ENCODE data around the gene MRPL23. TPM values are rescaled to one million over a fixed set of nuclear protein-coding genes. Genes with fewer than 3 reads are reported as not detected.

The MRPL23 gene
- total RNA-seq, 2 donors from 2014 or later = 128 to 210 TPM

DNA sequence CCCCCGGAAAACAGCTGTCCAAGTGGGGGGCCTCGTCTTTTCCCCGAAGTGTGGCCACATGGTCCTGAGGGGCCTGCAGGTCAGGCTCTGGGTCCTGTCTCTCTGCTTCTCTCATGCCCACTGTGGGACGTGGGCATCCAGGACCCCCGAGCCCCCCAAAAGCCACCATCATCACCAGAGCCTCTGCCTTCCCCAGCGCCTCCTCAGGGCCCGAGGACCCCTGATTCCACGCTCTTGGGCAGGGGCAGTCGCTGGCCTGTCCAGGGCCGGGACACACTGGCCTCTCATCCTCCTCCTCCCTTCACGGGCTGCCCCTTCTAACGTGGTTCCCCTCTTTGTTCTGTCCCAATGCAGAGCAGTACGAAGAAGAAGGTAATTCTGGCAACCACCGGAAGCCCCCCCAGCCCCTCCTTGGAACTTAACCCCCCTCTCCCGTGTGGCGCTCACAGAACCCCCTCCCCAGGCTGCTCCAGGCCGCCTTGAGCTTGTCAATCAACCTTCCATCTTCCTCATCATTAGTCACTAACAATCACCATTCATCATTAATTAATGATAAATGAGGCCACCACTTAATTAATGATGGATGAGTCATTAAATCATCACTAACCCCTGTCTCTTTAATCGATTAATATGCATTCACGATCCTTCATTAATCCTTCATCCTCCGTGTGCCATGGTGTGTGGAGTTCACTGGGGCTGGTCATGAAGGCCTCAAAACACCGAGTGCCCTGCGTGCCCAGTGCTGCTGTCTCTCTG is 23.8 kb upstream of the MRPL23 start:
- Histone ChIP-seq H3K36me3 (no peaks in the 10 kb centered on the region), H3K4me3 (no peak overlapping the region), H3K9me3 (no peaks in the 10 kb centered on the region), H3K4me1 (peaks cover 0 to 56% of the 10 kb centered on the region in 2 donors), H3K27ac (peak overlapping the region in 1 of 2 donors; percentile 77), H3K27me3 (no peaks in the 10 kb centered on the region)
- TF ChIP-seq, protein P1, sequence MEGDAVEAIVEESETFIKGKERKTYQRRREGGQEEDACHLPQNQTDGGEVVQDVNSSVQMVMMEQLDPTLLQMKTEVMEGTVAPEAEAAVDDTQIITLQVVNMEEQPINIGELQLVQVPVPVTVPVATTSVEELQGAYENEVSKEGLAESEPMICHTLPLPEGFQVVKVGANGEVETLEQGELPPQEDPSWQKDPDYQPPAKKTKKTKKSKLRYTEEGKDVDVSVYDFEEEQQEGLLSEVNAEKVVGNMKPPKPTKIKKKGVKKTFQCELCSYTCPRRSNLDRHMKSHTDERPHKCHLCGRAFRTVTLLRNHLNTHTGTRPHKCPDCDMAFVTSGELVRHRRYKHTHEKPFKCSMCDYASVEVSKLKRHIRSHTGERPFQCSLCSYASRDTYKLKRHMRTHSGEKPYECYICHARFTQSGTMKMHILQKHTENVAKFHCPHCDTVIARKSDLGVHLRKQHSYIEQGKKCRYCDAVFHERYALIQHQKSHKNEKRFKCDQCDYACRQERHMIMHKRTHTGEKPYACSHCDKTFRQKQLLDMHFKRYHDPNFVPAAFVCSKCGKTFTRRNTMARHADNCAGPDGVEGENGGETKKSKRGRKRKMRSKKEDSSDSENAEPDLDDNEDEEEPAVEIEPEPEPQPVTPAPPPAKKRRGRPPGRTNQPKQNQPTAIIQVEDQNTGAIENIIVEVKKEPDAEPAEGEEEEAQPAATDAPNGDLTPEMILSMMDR (IDR thresholded peaks at IDR 0.05) = no peak
- no peak for DNase-seq (ENCODE audit: low spot score)

DNA sequence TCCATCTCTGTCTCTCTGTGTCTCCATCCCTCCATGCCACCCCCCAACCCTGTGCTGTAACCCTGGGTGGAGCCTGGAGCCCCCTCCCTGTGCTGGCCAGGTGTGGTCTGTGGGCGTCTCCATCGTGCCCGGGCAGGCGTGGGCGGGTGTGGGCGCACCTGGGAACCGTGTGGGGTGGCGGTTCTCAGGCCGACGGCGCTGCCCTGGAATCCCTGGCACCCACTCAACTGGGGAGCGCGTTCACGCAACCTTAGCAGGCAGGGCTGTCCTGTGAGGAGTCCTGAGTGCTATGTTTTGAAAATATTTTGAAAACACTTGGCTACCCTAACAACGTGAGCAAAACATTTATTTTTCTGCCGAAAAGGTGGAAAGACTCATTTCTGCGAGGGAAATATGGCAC is 23.0 kb upstream of the MRPL23 start:
- Histone ChIP-seq H3K27ac (no peak overlapping the region), H3K4me1 (peaks cover 0 to 48% of the 10 kb centered on the region in 2 donors)
- no peak for DNase-seq (ENCODE audit: low spot score)

DNA sequence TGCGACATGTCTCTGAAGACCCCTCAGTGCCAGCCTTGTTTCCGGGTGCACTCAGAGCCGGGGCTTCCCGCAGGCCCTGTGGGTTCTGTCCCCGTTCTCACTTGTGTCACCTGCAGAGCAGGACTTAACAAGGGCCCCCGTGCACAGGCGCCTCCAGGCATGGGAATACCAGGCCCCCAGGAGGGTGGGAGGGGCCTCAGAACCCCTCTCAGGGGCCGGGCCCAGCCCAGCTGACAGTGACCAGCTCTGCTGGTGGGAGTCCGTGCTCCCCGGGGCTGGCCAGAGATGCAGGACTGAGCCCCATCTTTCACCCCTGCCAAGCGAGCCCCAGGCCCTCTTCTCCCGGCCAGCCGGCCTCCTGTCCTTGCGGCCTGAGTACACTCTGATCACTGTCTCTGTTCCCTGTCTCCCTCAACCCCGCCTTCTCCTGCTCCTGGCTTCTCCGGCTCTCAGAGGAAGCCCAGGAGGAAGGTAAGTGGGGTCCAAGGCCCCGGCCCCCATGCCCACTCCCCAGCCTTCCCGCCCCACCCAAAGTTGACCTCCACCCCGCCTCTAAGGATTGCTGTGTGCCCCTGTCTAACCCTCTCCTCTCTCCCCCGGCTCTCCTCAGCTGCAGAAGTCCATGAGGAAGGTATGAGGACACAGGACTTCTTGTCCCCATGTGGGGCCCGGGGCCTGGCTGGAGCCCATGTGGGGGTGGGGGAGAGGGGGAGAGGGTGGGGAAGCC is 22.3 kb upstream of the MRPL23 start:
- H3K27me3 ChIP-seq = no peaks in the 10 kb centered on the region
- peaks cover 0 to 42% of the 10 kb centered on the region in 2 donors for H3K4me1 ChIP-seq
- TF ChIP-seq, protein P1 (IDR thresholded peaks at IDR 0.05) = no peak
- no peak for DNase-seq (ENCODE audit: low spot score)
- no peak overlapping the region for H3K4me3 ChIP-seq
- no peak overlapping the region for H3K27ac ChIP-seq
- H3K36me3 ChIP-seq = no peaks in the 10 kb centered on the region
- no peaks in the 10 kb centered on the region for H3K9me3 ChIP-seq

More for the DNA sequence above, 23.0 kb upstream of the MRPL23 start:
- H3K36me3 ChIP-seq = no peaks in the 10 kb centered on the region
- H3K27me3 ChIP-seq = no peaks in the 10 kb centered on the region
- no peaks in the 10 kb centered on the region for H3K9me3 ChIP-seq
- H3K4me3 ChIP-seq = no peak overlapping the region
- TF ChIP-seq, protein P1 (IDR thresholded peaks at IDR 0.05) = no peak

DNA sequence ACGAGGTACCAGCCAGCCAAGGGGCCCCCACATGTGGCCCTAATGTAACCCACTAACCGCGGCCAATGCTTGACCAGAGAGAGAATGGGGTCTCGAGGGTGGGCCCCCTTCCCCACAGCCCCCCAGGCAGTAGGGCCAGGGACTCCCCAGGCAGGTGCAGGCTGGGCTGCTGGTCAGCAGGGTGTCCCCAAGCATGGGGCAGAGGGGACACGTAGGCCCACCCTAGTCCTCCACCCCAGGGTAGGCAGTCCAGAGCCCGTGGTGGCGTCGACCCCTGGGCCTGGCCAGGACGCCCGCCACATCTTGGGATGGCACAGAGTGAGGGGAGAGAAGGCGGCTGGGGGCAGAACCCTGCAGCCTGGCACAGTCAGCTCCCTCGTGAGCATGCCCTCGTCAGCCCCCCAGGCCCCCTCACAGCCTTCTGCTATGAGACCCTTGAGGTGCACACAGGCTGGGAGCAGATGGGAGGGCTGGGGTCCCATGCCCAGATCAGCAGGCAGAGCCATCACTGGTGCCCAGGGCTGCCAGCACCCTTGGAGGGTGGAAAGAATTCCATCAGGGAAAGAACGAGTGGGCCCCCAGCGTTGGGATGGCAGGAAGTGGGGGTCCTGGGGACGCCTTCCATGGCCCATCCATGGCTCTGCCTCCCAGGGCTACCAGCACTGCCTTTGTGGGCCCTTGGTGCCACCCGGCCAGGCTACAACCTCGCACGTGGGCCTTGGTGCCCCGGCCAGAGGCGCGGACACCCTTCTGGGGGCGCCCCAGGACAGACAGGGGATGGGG is 21.6 kb upstream of the MRPL23 start:
- Histone ChIP-seq H3K9me3 (no peaks in the 10 kb centered on the region), H3K27ac (peak overlapping the region in 1 of 2 donors; percentile 51), H3K4me3 (no peak overlapping the region), H3K36me3 (no peaks in the 10 kb centered on the region), H3K4me1 (peaks cover 0 to 40% of the 10 kb centered on the region in 2 donors), H3K27me3 (no peaks in the 10 kb centered on the region)
- TF ChIP-seq, protein P1 (IDR thresholded peaks at IDR 0.05) = no peak
- DNase-seq (ENCODE audit: low spot score) = no peak

DNA sequence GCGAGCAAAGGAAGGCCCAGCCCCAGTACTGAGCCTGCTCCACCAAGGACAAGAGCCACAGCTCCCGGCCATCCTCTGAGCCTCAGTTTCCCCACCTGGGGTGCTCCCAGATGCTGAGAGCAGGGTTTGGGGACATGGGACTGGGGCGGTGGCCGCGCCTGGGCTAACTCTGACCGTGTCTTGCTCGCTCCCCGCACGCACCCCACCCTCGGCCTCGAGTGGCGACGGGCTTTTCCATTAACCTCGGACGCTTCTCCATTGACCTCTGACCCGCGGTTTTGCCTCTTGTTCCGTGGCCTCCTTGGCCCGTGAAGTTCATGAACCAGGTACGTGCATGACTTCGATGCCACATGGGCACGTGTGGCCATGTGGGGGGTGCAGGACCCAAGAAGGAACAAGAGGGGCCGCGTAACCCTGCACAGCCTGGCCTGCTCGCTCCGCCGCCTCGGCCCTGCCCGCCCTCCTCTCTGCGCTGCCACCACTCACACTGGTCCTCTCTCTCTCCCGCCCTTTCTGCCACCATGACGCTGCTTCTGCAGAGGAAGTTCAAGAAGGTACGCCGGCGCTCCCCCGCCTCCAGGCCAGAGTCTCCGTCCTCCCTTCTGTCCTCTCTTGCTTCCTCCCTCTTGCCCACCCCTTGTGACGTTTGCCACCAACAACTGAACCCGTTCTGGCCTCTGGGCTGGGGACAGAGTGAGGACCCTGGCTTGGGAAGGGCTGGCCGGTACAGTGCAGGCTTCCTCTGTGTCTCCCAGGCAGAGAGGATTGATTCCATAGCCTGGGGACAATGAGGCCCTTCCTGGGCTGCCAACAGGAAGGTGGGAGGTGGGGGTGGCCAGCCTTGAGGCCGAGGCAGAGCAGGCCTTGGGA is 20.7 kb upstream of the MRPL23 start:
- no peak overlapping the region for H3K4me3 ChIP-seq
- TF ChIP-seq, protein P1 (IDR thresholded peaks at IDR 0.05) = no peak
- H3K27ac ChIP-seq = peak overlapping the region; percentile 51 to 57
- H3K4me1 ChIP-seq = peaks cover 0 to 33% of the 10 kb centered on the region in 2 donors
- H3K9me3 ChIP-seq = no peaks in the 10 kb centered on the region
- no peaks in the 10 kb centered on the region for H3K27me3 ChIP-seq
- DNase-seq (ENCODE audit: low spot score) = no peak
- no peaks in the 10 kb centered on the region for H3K36me3 ChIP-seq

Measured in right atrium auricular region (tissue), 2 donors.